CD4-positive, alpha-beta T cell treated with Interleukin-2 at 100 ng/mL for 4 hours (primary cell): Measurements from ENCODE around the gene PDE1C.
"Not testable (repeated sequence)": the region's sequence is repeated elsewhere in the genome, so short reads cannot be mapped to it uniquely, and the experiment has no call there.

Source experiments
- DNase-seq: peaks from one replicate; pipeline ENCODE4 v3.0.0-alpha.2; 2020; ENCODE audit warnings: low spot score

PDE1C gene

DNA sequence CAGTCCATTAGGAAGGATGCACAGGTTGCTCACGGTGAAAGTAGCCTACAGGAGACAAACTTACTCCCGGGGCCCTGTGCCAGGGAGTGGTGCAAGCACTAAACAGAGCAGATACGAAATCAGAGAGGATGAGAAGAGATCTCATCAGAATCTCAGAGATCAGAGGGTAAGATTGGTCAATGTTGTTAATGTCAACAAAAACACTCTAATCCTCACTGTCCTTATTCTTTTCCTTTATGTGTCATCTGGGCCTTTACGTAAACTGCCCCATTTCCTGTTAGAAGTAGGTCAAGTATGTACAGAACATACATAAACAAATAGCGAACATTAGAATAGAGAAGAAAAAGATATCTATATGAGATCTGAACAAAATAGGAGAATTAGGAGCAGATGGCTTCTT, 220.1 kb downstream of the PDE1C start:
- no peak for DNase-seq

GRCh38 chr7:31835471-31835870, 234.7 kb downstream of the PDE1C start:
- no peak for DNase-seq

DNA sequence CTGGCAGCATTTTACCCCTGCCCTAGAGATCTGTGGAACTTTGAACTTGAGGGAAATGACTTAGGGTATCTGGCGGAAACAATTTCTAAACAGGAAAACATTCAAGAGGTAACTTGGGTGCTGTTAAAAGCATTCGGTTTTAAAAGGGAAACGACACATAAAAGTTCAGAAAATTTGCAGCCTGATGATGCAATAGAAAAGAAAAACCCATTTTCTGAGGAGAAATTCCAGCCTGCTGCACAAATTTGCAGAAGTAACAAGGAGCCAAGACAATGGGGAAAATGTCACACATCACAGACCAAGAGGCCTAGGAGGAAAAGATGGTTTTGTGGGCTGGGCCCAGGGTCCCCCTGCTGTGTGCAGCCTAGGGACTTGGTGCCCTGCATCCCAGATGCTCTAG, 236.6 kb downstream of the PDE1C start:
- not testable (repeated sequence) for DNase-seq

GRCh38 chr7:31828520-31828919, 241.7 kb downstream of the PDE1C start:
- DNase-seq: no peak

DNA sequence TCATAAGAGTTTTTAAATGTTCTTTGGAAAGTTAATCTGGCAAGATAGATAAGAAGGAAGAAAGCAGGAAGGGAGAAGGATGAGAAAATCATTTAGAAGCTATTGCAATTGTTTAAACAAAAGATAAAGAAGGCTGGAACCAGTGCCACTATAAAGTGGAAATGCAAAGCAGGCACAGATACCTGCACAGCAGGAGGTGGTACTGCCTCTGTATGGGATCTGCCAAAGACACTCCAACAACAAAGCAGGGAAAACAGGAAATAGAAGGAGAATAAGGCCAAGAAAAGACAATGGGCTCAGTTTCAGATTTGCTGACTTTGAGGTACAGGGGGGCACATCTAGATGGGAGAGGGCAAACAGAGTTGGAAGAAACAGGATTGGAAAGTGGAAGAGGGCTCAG, 244.6 kb downstream of the PDE1C start:
- no peak for DNase-seq

DNA sequence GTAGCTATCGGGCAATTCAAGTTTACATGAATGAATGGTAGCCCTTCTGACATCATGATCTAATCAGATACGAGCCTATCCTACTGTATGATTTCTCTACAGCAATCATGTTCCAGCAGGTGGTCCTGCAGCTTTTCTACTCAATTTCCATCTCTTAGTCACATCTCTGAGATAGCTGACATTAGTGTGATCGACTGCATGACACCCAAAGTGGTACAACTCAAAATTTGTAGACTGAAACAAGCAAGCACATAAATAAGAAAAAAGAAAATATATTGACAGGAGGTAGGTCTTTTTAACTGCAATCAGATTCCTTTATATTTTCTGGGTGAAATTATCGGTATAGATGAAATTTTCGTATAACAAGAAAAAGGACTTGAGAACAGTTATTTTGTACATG, 251.2 kb downstream of the PDE1C start:
- no peak for DNase-seq

GRCh38 chr7:31816810-31817209, 253.4 kb downstream of the PDE1C start:
- DNase-seq: no peak

GRCh38 chr7:31815796-31816195, 254.4 kb downstream of the PDE1C start:
- DNase-seq: no peak

GRCh38 chr7:31814187-31814586, 256.0 kb downstream of the PDE1C start:
- no peak for DNase-seq

- DNase-seq: no peak
Observed at GRCh38 chr7:31811650-31812461, 258.4 kb downstream of the PDE1C start.

- DNase-seq: no peak
Observed at GRCh38 chr7:31805209-31805818, 264.9 kb downstream of the PDE1C start.

DNA sequence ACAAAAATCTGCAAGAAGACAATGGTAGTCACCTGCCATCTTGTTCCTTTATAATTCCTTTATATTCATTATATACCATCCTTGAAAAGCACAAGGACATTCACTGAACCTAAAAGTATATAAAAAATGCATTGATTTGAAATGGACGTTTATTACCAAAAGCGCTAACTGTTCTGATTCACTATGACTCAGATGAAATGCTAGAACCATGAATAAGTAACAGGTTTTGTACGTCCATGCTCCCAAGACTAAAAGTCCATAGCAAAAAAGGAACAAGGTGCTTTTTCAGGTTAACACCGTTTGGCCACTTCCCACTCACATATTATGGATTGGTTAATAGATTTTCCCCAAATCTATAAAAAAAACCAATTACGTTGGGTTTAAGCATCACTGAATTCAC, 273.8 kb downstream of the PDE1C start:
- DNase-seq: no peak

DNA sequence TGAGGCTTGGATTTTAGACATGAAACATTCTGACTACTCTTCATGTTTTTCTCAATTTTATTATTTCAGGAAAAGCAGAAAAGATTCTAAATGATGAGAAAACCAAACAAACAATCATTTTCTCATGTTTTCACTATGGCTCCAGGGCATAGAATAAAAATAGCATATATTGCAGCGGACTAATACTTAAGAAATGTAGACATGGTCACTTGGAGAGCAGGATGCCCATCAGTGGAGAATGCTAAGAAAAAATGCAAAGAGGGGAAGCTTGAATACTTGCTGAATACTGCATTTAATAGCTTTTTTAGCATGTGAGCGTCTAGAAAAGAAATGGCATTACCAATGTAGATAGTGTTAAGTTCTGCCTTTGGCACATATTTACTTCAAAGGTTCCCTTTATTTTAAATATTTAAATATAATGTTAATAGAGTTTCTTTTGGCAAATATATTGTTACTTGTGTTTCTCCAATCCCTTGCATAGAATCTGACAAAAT, 275.3 kb downstream of the PDE1C start:
- no peak for DNase-seq

- DNase-seq: no peak
Observed at GRCh38 chr7:31791881-31792280, 278.3 kb downstream of the PDE1C start.

DNA sequence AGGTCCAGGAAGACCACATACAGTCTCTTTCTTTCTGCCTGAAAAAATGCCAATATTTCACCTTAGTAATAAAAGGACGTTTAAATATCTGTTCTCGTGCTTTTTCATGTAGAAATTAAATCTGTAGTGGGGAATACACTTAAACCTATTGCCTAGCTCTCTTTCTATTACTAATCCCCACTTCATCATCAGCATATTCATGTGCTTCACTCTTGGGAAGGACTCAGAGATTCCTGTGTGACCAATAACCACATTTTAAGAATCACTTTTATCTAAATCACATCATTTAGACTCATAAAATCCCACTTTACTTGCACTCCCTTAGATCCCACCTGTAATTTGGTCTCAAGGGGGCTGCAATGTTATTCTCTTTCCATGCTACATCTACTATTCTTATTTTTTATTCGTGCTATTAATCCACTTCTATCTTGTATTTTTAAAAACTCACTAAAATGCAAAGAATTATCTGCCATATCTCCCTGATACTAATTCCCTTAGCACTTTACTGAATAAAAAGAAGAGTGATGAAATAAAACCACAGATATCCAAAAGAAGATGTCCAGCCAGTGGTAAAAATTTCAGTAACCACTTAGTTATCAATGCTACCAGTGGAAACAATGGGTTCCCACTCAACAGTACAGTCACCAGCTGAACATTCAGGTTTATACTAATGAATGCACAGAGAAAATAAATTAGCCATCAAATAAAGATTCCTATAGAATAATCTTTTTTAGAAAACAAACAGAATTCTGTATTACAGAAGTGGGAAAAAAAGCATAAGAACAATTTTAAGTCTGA, 281.1 kb downstream of the PDE1C start:
- no peak for DNase-seq

DNA sequence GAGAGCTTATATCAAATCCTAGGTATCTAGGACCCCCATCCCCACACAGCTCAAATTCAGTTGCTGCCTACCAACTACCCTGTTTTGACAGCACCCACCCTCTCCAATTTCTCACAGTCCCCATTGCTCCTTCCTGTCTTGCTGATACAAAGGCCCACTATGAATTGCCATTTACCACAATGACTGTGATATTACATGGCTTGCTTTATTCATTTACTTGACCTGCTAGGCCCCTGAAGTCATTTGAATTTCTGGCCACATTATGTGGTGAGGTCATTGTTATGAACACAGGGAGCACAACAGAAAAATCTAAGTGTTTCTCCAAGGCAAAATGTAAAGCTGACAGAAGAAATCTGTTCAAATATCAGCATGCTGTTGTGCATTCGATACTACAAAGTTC, 281.8 kb downstream of the PDE1C start:
- no peak for DNase-seq

DNA sequence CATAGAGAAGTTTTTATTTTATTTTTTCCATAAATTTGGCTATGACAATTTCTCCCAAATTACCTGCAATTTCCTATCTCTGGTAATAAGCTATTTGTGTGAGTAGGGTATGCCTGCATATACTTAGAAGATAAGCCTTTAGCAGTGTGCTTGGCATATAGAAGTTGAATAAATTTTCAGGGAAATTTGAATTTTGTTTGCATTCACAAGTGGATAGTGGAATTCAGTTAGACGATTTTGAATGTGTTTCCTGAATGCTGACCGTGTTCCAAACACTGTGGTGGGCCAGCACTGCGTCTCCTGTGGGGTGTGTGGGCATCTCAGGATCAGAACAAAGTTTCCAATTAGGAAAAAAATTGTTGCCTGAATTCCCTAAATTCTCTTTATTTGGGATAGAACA, 283.9 kb downstream of the PDE1C start:
- DNase-seq: no peak

DNA sequence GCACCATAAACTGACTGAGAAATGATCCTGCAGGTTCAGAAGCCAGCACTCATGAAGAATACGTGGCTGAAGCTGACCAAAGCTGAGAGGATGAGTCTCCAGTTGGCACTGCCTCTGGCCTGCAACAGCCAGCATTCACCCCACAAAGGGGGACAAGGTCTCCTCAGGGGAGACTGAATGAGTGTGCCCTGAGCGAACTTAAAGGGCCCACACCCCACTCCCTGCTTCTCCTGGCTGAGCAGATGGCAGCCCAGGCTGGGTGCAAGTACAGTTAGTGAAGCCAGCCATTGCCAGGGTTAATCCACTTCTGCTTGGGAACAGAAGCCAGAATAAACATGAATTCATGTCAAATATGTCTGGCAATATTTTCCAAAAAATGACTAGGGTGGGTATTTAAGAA, 285.1 kb downstream of the PDE1C start:
- DNase-seq: no peak

DNA sequence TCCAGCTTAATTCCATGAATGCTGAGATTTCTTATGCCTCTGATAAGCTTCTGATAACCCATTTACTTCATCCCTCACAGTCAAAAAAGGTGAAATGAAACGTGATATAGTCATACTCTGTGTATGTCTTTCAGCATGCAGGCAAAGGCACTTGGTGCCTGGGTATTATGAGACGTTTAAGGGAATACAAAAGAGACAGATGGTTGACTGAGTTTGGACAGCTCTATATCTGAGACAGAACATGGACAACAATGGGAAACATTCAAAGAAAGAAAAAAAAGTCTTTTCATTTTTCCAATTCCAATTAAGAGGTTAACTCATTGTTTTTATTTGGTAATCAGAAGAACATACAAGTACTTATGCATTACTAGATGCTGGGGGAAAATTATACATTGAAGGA, 287.0 kb downstream of the PDE1C start:
- DNase-seq: no peak

DNA sequence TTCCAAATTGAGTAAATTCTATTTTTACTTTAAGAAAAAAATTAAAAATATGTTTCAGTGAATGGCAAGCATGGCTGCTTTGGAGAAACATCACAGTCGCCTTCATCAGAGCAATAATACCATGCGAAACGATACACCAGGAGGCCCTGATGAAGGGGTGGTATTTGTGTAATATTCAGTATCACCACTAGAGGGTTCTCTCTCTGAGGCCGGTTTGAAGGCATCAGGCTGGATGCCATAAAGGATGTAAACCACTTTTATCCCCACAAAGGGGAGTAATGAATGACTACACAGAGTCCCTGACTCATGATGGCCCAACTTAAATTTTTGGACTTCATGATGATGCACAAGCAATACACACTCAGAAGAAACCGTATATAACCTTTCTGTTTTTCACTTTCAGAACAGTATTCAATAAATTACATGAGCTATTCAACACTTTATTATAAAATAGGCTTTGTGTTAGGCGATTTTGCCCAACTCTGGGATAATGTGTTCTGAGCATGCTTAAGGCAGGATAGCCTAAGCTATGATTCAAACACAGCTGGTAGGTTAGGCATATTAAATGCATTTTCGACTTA, 287.7 kb downstream of the PDE1C start:
- DNase-seq: peak; percentile 6

DNA sequence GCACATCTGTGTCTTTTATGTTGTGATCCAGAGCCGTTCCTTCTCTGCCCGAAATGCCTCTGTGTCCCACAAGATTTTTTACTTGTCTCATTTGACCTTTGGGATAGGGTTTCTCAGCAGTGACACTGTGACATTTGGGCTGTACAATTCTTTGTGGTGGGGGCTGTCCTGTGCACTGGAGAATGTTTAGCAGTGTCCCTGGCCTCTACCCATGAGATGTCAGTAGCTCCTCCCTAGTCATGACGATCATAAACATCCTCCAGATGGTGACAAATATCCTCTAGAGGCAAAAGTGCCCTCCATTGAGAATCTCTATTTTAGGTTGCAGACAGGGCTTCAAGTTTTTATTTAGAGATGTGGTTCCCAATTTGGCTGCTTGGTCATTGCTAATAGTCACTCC, 291.9 kb downstream of the PDE1C start:
- DNase-seq: no peak

DNA sequence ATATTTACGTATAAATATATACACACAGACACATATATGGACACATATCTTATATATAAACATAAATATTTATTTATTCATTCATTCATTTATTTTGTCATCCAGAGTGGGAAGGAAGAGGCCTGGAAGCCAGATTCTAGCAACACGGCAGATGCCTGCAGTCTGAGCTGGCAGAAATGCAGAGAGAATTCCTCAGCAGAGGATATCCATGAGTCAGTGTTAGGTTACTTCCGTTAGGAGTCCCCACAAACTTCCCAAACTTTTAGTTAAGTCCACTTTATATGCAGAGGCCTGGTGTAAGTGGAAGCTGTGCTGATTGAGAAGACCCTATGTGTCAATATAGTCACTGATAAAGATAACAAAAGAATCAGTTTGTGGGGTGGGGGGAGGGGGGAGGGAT, 293.6 kb downstream of the PDE1C start:
- no peak for DNase-seq

DNA sequence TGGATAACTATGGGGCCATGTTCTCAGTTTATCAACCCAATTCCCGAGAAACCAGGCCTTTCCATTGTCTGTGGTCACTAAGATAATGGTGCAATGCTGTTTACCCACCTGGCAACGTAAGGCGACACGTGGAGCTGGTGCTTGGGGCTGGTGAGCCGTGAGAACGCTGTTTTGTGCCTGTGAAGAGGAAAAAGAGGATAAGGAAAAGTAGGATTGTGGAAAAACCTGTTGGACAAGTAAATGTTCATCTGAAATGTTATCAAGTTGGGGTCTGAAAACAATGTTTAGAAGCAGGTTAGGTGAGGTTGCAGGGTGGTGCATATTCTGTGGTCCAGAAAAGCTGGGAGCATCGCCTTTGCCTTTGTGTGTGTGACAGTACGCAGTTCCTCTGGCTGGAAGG, 294.7 kb downstream of the PDE1C start:
- no peak for DNase-seq
